GM18520 (cell line): ENCODE measurements around the gene TMEM62.
"Not testable (repeated sequence)": the region's sequence is repeated elsewhere in the genome, so short reads cannot be mapped to it uniquely, and the experiment has no call there.

Source experiments
- ATAC-seq: cut with Tn5 transposase; IDR thresholded peaks from one replicate; pipeline ENCODE4 v1.9.1; 2021; ENCODE audit not compliant: unreplicated experiment

Gene TMEM62

DNA sequence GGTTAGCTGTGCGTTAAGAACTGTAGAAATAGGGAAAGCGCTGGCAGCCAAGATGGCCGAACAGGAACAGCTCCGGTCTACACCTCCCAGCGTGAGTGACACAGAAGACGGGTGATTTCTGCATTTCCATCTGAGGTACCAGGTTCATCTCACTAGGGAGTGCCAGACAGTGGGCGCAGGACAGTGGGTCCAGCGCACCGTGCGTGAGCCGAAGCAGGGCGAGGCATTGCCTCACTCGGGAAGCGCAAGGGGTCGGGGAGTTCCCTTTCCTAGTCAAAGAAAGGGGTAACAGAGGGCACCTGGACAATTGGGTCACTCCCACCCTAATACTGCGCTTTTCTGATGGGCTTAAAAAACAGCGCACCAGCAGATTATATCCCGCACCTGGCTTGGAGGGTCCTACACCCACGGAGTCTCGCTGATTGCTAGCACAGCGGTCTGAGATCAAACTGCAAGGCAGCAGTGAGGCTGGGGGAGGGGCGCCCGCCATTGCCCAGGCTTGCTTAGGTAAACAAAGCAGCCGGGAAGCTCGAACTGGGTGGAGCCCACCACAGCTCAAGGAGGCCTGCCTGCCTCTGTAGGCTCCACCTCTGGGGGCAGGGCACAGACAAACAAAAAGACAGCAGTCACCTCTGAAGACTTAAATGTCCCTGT, 42.4 kb downstream of the TMEM62 start:
- ATAC-seq, result not testable (repeated sequence)

DNA sequence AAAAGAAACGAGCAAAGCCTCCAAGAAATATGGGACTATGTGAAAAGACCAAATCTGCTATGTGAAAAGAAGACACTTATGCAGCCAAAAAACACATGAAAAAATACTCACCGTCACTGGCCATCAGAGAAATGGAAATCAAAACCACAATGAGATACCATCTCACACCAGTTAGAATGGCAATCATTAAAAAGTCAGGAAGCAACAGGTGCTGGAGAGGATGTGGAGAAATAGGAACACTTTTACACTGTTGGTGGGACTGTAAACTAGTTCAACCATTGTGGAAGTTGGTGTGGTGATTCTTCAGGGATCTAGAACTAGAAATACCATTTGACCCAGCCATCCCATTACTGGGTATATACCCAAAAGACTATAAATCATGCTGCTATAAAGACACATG, 43.8 kb downstream of the TMEM62 start:
- not testable (repeated sequence) for ATAC-seq

GRCh38 chr15:43183270-43183669, 49.9 kb downstream of the TMEM62 start:
- no peak for ATAC-seq

GRCh38 chr15:43184407-43185124, 51.2 kb downstream of the TMEM62 start:
- no peak for ATAC-seq

DNA sequence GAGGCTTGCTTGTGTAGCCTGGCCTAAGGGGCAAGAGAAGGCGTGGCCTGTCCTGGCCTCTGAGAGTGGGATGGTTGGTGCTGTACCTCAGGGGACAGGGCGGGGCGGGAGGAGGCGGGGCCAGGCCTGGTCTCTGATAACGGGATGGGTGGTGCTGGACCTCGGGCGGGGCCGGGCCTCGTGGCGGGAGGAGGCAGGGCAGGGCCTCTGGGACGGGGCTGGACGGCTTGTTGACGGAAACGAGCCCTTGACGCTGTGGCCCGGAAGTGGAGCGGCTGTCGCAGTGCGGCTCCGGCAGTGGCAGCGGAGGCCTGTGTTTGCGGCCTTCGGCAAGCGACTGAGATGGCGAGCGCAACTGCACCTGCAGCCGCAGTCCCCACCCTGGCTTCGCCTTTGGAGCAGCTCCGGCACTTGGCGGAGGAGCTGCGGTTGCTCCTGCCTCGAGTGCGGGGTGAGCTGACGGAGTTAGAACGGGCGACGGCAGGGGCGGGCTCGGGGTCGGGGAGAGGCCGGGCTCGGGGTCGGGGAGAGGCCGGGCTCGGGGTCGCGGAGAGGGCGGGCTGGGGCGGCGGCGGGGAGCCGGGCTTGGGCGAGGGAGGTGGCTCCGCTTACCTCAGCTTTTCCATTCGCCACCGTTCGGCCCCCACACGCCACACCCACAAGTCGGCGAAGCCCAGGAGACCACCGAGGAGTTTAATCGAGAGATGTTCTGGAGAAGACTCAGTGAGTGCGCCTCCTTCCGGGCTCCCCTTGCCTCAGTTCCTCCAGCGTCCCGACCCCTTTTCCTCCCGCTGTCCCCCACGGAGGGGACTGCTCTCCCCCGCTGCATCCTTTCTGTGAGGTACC, 52.0 kb downstream of the TMEM62 start, which contains the start of gene CCNDBP1:
Gene CCNDBP1 (plus strand): TSS at position 247 of the 846 bp plus-strand sequence. CDS start 96 bp downstream, at position 343.
- peak; percentile 86 for ATAC-seq

DNA sequence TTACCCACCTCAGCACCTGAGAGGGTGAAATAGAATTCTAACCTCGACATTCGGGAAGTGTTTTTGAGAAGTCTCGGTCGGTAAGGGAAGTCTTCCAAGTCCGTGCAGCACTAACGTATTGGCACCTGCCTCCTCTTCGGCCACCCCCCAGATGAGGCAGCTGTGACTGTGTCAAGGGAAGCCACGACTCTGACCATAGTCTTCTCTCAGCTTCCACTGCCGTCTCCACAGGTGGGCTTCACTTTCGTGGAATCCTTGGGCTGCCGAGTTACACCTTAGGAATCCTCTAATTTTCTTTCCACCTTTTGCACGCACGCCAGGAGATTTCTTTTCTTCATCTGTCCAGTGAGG, 52.6 kb downstream of the TMEM62 start:
- no peak for ATAC-seq

- ATAC-seq, result no peak
Observed at GRCh38 chr15:43187544-43188155, 54.3 kb downstream of the TMEM62 start.

DNA sequence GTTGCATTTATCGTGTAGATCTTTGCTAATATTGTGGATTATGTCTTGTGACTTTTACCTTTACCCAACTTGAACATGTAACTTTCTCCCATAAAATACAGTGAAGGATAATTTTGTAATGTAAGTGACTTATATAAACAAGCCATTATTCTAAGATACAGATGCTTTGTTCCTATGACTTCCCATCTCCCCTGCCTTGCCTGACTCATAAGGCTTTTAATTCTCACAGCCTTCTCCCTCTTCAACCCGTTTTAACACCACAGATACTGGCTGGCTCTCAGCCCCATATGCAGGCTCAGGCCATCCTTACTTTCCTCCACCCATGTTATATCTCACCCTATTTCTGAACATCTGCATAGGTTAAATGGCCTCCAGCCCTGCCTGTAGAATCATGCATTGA, 55.9 kb downstream of the TMEM62 start:
- ATAC-seq, result no peak

GRCh38 chr15:43190178-43190577, 56.8 kb downstream of the TMEM62 start:
- no peak for ATAC-seq

GRCh38 chr15:43193710-43194109, 60.3 kb downstream of the TMEM62 start:
- no peak for ATAC-seq

DNA sequence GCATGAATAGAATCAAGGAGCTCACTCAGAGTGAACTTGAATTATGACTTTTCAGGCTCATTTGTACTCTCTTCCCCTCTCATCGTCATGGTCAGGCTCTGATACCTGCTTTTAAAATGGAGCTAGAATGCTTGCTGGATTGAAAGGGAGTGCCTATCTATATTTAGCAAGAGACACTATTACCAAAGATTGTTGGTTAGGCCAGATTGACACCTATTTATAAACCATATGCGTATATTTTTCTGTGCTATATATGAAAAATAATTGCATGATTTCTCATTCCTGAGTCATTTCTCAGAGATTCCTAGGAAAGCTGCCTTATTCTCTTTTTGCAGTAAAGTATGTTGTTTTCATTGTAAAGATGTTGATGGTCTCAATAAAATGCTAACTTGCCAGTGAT, 61.4 kb downstream of the TMEM62 start:
- ATAC-seq, result no peak

- no peak for ATAC-seq
Observed at GRCh38 chr15:43196760-43197548, 63.6 kb downstream of the TMEM62 start.

DNA sequence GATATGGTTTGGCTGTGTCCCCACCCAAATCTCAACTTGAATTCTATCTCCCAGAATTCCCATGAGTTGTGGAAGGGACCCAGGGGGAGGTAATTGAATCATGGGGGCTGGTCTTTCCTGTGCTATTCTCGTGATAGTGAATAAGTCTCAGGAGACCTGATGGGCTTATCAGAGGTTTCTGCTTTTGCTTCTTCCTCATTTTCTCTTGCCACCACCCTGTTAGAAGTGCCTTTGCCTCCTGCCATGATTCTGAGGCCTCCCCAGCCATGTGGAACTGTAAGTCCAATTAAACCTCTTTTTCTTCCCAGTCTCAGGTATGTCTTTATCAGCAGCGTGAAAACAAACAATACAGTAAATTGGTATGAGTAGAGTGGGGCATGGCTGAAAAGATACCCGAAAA, 64.4 kb downstream of the TMEM62 start:
- ATAC-seq, result not testable (repeated sequence)

DNA sequence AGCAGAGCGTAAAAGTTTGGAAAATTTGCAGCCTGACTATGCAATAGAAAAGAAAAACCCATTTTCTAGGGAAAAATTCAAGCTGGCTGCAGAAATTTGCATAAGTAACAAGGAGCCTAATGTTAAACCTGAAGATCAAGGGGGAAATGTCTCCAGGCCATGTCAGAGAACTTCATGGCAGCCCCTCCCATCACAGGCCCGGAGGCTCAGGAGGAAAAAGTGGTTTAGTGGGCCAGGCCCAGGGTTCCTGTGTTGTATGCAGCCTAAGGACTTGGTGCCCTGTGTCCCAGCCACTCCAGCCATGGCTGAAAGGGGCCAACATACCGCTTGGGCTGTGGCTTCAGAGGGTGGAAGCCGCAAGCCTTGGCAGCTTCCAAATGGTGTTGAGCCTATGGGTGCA, 65.2 kb downstream of the TMEM62 start:
- ATAC-seq, result not testable (repeated sequence)

DNA sequence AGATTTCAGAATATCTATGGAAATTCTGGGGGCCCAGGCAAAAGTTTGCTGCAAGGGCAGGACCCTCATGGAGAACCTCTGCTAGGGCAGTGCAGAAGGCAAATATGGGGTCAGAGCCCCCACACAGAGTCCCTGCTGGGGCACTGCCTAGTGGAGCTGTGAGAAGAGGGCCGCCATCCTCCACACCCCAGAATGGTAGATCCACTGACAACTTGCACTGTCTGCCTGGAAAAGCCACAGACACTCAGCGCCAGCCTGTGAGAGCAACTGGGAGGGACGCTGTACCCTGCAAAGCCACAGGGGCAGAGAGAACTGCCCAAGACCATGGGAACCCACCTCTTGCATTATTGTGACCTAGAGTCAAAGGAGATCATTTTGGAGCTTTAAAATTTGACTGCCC, 65.6 kb downstream of the TMEM62 start:
- no peak for ATAC-seq

- ATAC-seq, result no peak
Observed at GRCh38 chr15:43199945-43200488, 66.6 kb downstream of the TMEM62 start.

DNA sequence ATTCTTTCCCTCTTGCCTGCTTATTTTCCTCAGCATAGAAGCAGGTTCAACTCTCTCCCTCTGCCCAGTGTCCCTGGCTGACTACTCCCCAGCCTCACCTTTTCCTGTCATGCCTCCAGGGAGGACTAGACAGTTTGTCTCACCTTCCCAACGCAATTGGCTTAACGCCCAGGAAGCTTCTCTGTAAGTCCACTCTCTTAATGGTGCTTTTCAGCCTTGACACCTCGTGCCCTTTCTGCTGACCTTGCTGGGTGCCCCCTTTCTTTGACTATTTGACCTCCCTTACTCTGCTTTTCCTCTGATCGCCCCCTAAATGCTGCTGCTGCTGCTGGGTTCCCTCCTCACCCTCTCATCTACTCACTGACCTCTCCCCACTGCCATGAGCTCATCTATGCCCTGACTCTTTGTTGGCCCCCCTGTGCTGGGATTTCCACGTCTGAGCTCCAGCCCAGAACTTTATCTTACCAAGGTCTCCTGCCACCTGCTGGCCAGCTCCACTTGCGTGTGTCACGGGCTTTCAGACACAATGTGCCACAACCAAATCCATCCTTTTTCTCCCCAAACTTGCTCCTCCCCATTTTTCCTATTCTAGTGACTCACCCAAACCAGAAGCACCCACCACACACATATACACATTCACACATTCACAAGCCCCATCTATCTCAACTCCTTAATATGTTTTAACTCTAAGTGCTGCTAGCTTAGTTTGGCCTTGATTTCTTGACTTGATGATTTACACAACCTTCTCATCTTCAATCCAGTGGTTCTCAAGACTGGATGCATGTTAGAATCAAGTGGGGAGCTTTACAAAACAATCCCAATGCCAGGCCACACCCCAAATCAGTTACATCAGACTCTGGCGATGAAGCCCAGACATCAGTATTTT, 70.9 kb downstream of the TMEM62 start:
- ATAC-seq, result no peak

DNA sequence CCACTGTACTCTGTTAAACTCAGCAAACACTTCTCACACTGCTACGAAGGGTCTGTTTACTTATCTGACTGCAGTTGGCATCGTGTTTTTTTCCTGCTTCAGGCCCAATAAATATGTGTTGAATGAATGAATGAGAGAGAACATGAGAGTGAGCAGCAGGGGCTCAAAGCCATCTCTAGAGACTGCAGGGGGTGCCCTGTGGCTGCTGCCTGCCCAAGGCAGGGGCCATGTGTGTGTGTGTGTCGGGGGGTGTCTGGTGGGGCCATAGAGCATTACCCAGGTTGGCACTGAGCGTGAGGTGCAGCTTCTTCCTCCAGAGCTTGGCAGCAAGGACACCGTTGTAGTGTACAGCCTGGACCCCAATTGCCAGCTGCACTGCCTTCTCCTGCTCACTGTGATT, 72.7 kb downstream of the TMEM62 start:
- ATAC-seq, result no peak

- ATAC-seq, result no peak
Observed at GRCh38 chr15:43207024-43207423, 73.6 kb downstream of the TMEM62 start.
